Measurements from ENCODE around the gene TCEAL2. TPM values are rescaled to one million over a fixed set of nuclear protein-coding genes. Genes with fewer than 3 reads are reported as not detected.
A peak's percentile ranks its signal among the peaks of the same experiment; 100 is the strongest.
"Not testable (repeated sequence)": the region's sequence is repeated elsewhere in the genome, so short reads cannot be mapped to it uniquely, and the experiment has no call there.

Gene TCEAL2
- total RNA-seq, result not detected
- not detected for polyA plus RNA-seq

DNA sequence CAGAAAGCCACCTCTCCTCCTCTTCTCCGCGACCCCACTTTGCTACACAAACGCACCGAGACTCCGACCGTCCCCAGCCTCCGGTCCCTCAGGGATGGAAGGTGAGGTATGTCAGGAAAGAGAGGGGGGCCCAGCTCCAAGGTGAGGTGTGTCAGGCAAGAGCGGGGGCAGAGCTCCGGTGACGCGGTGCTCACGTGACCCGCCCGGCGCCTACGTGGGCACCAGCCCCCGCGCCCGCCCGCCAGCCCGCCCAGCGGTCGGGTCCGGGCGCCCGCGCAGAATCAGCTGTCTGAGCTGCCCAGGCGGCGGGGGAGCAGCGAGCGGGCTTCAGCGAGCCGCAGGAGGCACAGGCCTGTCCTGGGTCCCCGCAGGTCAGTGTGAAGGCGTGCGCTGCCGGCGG, at the start of gene TCEAL2:
Gene TCEAL2 (plus strand): TSS at position 244 of the 400 bp plus-strand sequence. CDS start 1,152 bp downstream, outside the sequence.
- H3K27me3 ChIP-seq (ENCODE audit: control insufficient read depth, insufficient read depth, low read length), result peaks cover 11% of the 10 kb centered on the region
- not testable (repeated sequence) for H3K27ac ChIP-seq (ENCODE audit: insufficient read depth, low read length, poor library complexity, severe bottlenecking); H3K27ac Mint-ChIP-seq; H3K4me1 ChIP-seq (ENCODE audit: control insufficient read depth, insufficient read depth, low read length, poor library complexity, severe bottlenecking); H3K36me3 Mint-ChIP-seq; H3K36me3 ChIP-seq (ENCODE audit: control insufficient read depth, insufficient read depth, low read length); H3K9me3 Mint-ChIP-seq; H3K4me3 ChIP-seq (ENCODE audit: low read depth, low read length); ATAC-seq (ENCODE audit: low read depth in 2 of 2); DNase-seq; H3K4me1 Mint-ChIP-seq; H3K9me3 ChIP-seq (ENCODE audit: control insufficient read depth in 2 of 2, low read length in 2 of 2)
- Mint-ChIP-seq H3K27me3 (peaks cover 20% of the 10 kb centered on the region), H3K4me3 (peak within 1 kb of the TSS in 2 of 4 donors; percentile 17 to 51)

DNA sequence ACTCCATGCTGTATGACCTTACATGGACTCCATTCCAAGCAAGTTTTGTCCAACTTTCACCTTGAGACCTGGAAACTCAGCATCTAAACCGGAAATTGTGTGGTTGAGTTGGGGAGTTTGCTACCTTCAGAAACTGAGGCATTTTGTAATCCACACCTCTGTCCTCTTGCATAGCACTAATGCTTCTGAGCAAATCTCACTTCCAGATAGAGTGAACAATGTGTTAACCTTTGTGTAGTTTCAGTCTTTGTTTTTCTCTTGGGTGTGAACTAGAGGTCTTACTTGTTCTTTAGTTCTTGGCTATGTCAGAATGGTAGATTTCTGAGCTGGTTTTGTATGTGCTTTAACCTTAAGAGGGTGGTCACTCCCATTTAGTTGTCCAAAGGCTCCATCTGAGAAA, 48.1 kb upstream of the TCEAL2 start:
- peaks cover 10% of the 10 kb centered on the region for H3K27me3 Mint-ChIP-seq
- no peaks in the 10 kb centered on the region for H3K36me3 Mint-ChIP-seq
- Histone ChIP-seq H3K27me3 (ENCODE audit: control insufficient read depth, insufficient read depth, low read length) (no peaks in the 10 kb centered on the region), H3K36me3 (ENCODE audit: control insufficient read depth, insufficient read depth, low read length) (no peaks in the 10 kb centered on the region), H3K4me3 (ENCODE audit: low read depth, low read length) (no peak overlapping the region), H3K4me1 (ENCODE audit: control insufficient read depth, insufficient read depth, low read length, poor library complexity, severe bottlenecking) (no peaks in the 10 kb centered on the region), H3K27ac (ENCODE audit: insufficient read depth, low read length, poor library complexity, severe bottlenecking) (no peak overlapping the region), H3K9me3 (ENCODE audit: control insufficient read depth in 2 of 2, low read length in 2 of 2) (no peaks in the 10 kb centered on the region)
- H3K4me1 Mint-ChIP-seq, result no peaks in the 10 kb centered on the region
- DNase-seq (no peak), ATAC-seq (ENCODE audit: low read depth in 2 of 2) (no peak)
- H3K4me3 Mint-ChIP-seq, result no peak overlapping the region
- no peaks in the 10 kb centered on the region for H3K9me3 Mint-ChIP-seq
- no peak overlapping the region for H3K27ac Mint-ChIP-seq

DNA sequence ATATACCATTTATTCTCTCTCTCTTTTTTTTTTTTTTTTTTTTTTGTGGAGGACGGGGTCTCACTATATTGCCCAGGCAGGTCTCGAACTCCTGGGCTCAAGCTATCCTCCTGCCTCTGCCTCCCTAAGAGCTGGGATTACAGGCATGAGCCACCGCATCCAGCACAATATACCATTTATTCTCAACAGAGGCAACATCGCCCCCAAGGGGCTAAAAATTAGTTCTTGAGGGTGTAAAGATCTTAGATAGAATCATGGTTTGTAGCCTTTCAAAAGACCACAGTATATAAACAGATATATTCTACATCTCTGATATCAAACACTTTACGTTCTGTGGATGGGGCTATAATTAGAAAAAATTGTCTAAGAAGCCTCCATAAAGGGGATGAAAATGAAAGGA, 39.8 kb upstream of the TCEAL2 start:
- Histone ChIP-seq H3K27ac (ENCODE audit: insufficient read depth, low read length, poor library complexity, severe bottlenecking) (no peak overlapping the region), H3K9me3 (ENCODE audit: control insufficient read depth in 2 of 2, low read length in 2 of 2) (no peaks in the 10 kb centered on the region), H3K36me3 (ENCODE audit: control insufficient read depth, insufficient read depth, low read length) (no peaks in the 10 kb centered on the region), H3K27me3 (ENCODE audit: control insufficient read depth, insufficient read depth, low read length) (no peaks in the 10 kb centered on the region), H3K4me1 (ENCODE audit: control insufficient read depth, insufficient read depth, low read length, poor library complexity, severe bottlenecking) (no peaks in the 10 kb centered on the region), H3K4me3 (ENCODE audit: low read depth, low read length) (no peak overlapping the region)
- DNase-seq, result peak in 1 of 3 donors; percentile 2
- no peaks in the 10 kb centered on the region for H3K36me3 Mint-ChIP-seq
- no peak for ATAC-seq (ENCODE audit: low read depth in 2 of 2)
- no peaks in the 10 kb centered on the region for H3K4me1 Mint-ChIP-seq
- peaks cover 0 to 2% (median 0%) of the 10 kb centered on the region in 7 donors for H3K9me3 Mint-ChIP-seq
- H3K4me3 Mint-ChIP-seq, result no peak overlapping the region
- H3K27me3 Mint-ChIP-seq, result peaks cover 4% of the 10 kb centered on the region
- H3K27ac Mint-ChIP-seq, result no peak overlapping the region

DNA sequence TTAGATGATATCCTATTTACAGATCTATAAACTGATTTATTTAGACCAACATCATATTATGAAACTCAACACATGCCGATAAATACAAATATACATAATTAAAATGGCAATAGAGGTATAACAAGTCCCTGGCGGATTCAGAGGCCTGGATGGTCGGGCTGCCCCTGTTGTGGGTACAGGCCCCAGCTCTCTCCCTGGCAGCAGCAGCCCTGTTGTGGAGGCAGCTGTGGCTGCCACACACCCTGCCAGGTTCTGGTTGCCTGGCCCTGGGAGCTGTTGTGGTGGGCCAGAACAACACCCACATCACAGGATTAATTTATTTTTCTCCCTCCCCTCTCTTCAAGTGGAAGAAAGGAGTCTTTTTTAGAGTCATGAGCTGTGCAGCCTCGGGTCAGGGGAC, 12.1 kb upstream of the TCEAL2 start:
- Histone ChIP-seq H3K27me3 (ENCODE audit: control insufficient read depth, insufficient read depth, low read length) (no peaks in the 10 kb centered on the region), H3K4me3 (ENCODE audit: low read depth, low read length) (no peak overlapping the region), H3K27ac (ENCODE audit: insufficient read depth, low read length, poor library complexity, severe bottlenecking) (no peak overlapping the region), H3K9me3 (ENCODE audit: control insufficient read depth in 2 of 2, low read length in 2 of 2) (peaks cover 0 to 4% of the 10 kb centered on the region in 2 experiments), H3K4me1 (ENCODE audit: control insufficient read depth, insufficient read depth, low read length, poor library complexity, severe bottlenecking) (no peaks in the 10 kb centered on the region), H3K36me3 (ENCODE audit: control insufficient read depth, insufficient read depth, low read length) (no peaks in the 10 kb centered on the region)
- H3K27ac Mint-ChIP-seq, result no peak overlapping the region
- ATAC-seq (ENCODE audit: low read depth in 2 of 2), result no peak
- H3K27me3 Mint-ChIP-seq, result no peaks in the 10 kb centered on the region
- DNase-seq, result no peak
- H3K4me1 Mint-ChIP-seq, result no peaks in the 10 kb centered on the region
- H3K4me3 Mint-ChIP-seq, result no peak overlapping the region
- H3K9me3 Mint-ChIP-seq, result peaks cover 0 to 9% (median 0%) of the 10 kb centered on the region in 7 donors
- H3K36me3 Mint-ChIP-seq, result no peaks in the 10 kb centered on the region

DNA sequence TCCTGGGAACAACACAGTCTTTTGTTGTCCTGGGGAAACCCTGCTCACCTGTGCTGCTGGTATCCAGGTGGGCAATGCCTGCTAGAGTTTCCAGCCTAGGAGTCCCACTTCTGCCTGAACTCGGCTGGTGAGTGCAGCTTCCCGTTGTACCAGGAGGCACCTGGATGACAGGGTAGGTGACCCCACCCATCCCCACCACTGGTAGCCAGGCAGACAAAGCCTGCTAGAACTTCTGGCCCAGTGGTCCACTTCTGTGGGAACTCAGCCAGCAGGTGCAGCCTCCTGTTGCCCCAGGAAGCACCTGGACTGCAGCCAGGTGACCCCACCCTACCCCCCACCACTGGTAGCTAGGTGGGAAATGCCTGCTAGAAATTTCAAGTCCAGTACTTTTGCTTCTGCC, 9.7 kb upstream of the TCEAL2 start:
- no peaks in the 10 kb centered on the region for H3K27me3 Mint-ChIP-seq
- H3K9me3 Mint-ChIP-seq, result peaks cover 0 to 9% (median 0%) of the 10 kb centered on the region in 7 donors
- no peak overlapping the region for H3K27ac Mint-ChIP-seq
- peaks cover 0 to 4% of the 10 kb centered on the region in 2 experiments for H3K9me3 ChIP-seq (ENCODE audit: control insufficient read depth in 2 of 2, low read length in 2 of 2)
- DNase-seq, result no peak
- no peaks in the 10 kb centered on the region for H3K4me1 Mint-ChIP-seq
- no peaks in the 10 kb centered on the region for H3K4me1 ChIP-seq (ENCODE audit: control insufficient read depth, insufficient read depth, low read length, poor library complexity, severe bottlenecking)
- ATAC-seq (ENCODE audit: low read depth in 2 of 2), result no peak
- no peak overlapping the region for H3K27ac ChIP-seq (ENCODE audit: insufficient read depth, low read length, poor library complexity, severe bottlenecking)
- no peak overlapping the region for H3K4me3 ChIP-seq (ENCODE audit: low read depth, low read length)
- no peaks in the 10 kb centered on the region for H3K27me3 ChIP-seq (ENCODE audit: control insufficient read depth, insufficient read depth, low read length)
- H3K36me3 Mint-ChIP-seq, result no peaks in the 10 kb centered on the region
- H3K36me3 ChIP-seq (ENCODE audit: control insufficient read depth, insufficient read depth, low read length), result no peaks in the 10 kb centered on the region
- no peak overlapping the region for H3K4me3 Mint-ChIP-seq

DNA sequence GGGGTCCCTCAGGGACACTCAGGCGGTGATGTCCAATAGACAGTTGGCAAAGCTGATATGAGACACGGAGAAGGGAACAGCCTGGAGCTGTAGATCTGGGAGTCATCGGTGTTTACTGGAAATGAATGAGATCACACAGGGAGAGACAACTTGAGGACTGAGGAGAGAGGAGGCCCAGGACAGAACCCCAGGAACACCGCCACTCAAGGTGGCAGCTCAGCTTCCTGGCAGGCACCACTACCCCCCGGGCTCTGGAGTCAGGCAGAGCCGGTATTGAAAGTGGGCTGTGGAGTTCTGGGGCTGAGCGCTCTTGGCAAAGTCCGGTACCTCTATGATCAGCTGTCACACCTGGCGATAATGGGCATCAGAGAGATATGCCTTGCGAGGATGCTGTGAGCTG, 465 bp upstream of the TCEAL2 start:
- H3K4me3 ChIP-seq (ENCODE audit: low read depth, low read length); ATAC-seq (ENCODE audit: low read depth in 2 of 2): not testable (repeated sequence)
- peaks cover 20% of the 10 kb centered on the region for H3K27me3 Mint-ChIP-seq

DNA sequence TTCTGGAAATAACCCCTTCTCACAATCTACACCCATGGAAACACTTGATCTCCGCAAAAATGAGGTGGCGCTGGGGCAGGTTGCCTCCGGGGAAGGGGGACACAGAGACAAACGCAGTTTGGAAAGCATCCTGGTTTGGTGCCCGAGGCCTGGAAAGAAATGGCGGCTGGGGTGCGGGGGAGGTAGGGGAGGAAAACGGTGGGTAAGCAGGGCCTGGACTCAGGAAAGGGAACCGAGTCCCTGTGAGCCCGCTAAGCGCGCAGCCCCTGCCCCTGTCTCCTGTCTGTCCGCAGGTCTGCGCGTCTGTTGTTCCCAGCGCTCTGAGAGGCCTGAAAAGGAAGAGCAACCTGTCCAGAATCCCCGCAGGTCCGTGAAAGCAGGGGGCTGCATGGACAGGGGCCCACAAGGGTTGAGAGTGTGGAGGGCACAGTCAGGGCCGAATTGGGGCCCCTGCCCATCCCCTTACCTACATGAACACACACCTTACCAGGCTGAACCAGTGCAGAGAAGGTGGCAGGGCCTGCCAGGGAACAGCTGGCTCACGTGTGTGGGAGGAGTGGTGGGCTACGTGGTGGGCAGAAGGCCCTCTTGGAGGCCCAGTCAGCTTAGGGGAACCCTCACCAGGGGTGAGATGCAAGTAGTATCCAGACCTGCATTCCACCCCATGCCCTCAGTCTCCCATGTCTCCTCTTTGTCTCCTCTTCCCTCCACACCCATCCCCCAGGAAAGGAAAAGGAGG, 770 bp downstream of the TCEAL2 start:
- H3K27ac ChIP-seq (ENCODE audit: insufficient read depth, low read length, poor library complexity, severe bottlenecking); H3K4me3 ChIP-seq (ENCODE audit: low read depth, low read length); H3K4me1 Mint-ChIP-seq; H3K4me1 ChIP-seq (ENCODE audit: control insufficient read depth, insufficient read depth, low read length, poor library complexity, severe bottlenecking); ATAC-seq (ENCODE audit: low read depth in 2 of 2); H3K27ac Mint-ChIP-seq; H3K9me3 Mint-ChIP-seq; H3K9me3 ChIP-seq (ENCODE audit: control insufficient read depth in 2 of 2, low read length in 2 of 2); H3K36me3 ChIP-seq (ENCODE audit: control insufficient read depth, insufficient read depth, low read length); DNase-seq; H3K36me3 Mint-ChIP-seq: not testable (repeated sequence)
- Mint-ChIP-seq H3K4me3 (peak overlapping the region in 1 of 4 donors; percentile 17), H3K27me3 (peaks cover 20% of the 10 kb centered on the region)
- H3K27me3 ChIP-seq (ENCODE audit: control insufficient read depth, insufficient read depth, low read length), result peaks cover 11% of the 10 kb centered on the region

More for the DNA sequence above, 465 bp upstream of the TCEAL2 start:
- H3K4me1 Mint-ChIP-seq; H3K27ac Mint-ChIP-seq; H3K4me1 ChIP-seq (ENCODE audit: control insufficient read depth, insufficient read depth, low read length, poor library complexity, severe bottlenecking); DNase-seq; H3K36me3 Mint-ChIP-seq; H3K36me3 ChIP-seq (ENCODE audit: control insufficient read depth, insufficient read depth, low read length); H3K9me3 Mint-ChIP-seq; H3K9me3 ChIP-seq (ENCODE audit: control insufficient read depth in 2 of 2, low read length in 2 of 2); H3K27ac ChIP-seq (ENCODE audit: insufficient read depth, low read length, poor library complexity, severe bottlenecking): not testable (repeated sequence)
- peaks cover 11% of the 10 kb centered on the region for H3K27me3 ChIP-seq (ENCODE audit: control insufficient read depth, insufficient read depth, low read length)
- H3K4me3 Mint-ChIP-seq, result peak overlapping the region in 2 of 4 donors; percentile 17 to 51

DNA sequence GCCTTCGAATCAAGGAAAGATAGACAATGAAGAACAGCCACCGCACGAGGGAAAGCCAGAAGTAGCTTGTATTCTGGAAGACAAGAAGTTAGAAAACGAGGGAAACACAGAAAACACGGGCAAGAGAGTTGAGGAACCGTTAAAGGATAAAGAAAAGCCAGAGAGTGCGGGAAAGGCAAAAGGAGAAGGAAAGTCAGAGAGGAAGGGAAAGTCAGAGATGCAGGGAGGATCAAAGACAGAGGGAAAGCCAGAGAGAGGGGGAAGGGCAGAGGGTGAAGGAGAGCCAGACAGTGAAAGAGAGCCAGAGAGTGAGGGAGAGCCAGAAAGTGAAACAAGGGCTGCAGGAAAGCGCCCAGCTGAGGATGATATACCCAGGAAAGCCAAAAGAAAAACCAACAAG, 1.4 kb downstream of the TCEAL2 start:
- DNase-seq, result no peak
- Mint-ChIP-seq H3K36me3 (no peaks in the 10 kb centered on the region), H3K4me1 (peaks cover 0 to 7% (median 0%) of the 10 kb centered on the region in 4 donors), H3K27me3 (peaks cover 20% of the 10 kb centered on the region), H3K9me3 (peaks cover 0 to 5% (median 0%) of the 10 kb centered on the region in 7 donors), H3K4me3 (no peak overlapping the region), H3K27ac (no peak overlapping the region)
- no peak for ATAC-seq (ENCODE audit: low read depth in 2 of 2)
- H3K9me3 ChIP-seq (ENCODE audit: control insufficient read depth in 2 of 2, low read length in 2 of 2), result no peaks in the 10 kb centered on the region
- H3K36me3 ChIP-seq (ENCODE audit: control insufficient read depth, insufficient read depth, low read length), result no peaks in the 10 kb centered on the region
- no peak overlapping the region for H3K27ac ChIP-seq (ENCODE audit: insufficient read depth, low read length, poor library complexity, severe bottlenecking)
- no peak overlapping the region for H3K4me3 ChIP-seq (ENCODE audit: low read depth, low read length)
- H3K27me3 ChIP-seq (ENCODE audit: control insufficient read depth, insufficient read depth, low read length), result peaks cover 11% of the 10 kb centered on the region
- H3K4me1 ChIP-seq (ENCODE audit: control insufficient read depth, insufficient read depth, low read length, poor library complexity, severe bottlenecking), result peaks cover 5% of the 10 kb centered on the region
